GM19467 (cell line): ENCODE results near the gene FARP2.
"Not testable (repeated sequence)": the region's sequence is repeated elsewhere in the genome, so short reads cannot be mapped to it uniquely, and the experiment has no call there.

Experiments
- ATAC-seq: cut with Tn5 transposase; IDR thresholded peaks from one replicate; pipeline ENCODE4 v1.9.1; 2021; ENCODE audit warnings: mild to moderate bottlenecking, moderate library complexity; ENCODE audit not compliant: unreplicated experiment

FARP2 gene

DNA sequence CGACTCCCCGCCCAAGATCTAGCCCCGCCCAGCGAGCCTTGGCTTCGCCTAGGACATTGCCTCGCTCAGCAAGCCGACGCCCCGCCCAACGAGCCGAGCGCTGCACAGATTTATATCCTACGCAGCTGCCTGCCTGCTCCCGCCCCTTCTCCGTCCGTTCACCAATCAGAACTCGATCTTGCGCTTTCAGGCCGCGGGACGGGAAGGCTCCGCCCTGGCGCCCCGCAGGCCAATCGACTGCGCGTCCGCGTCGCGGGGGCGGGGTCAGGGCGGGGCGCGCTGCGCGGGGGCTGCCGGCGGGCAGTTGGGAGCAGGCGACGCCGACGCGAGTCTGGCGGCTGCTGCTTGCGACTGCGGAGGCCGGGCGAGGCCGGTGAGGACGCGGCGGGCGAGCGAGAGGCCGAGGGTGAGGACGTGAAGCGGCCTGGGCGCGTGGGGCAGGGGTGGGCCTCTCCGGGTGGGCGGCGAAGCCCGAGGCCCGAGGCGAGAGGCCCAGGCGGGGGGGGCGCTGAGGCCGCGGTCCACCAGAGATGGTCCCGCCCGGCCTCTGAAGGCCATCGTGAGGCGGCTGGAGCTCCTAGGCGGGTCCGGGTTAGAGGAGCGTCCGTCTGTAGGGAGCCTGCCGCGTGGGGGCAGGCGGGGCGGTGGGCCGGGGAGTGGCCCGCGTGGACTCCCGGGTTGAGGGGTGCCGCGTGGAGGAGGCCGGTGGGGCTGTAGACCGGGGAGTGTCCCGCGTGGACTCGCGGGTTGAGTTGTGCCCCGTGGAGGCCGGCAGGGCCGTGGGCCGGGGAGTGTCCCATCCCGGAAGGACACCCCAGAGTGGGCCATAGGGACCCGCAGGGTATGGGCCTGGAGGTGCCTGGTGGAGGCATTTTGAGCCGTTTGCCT lies at the start of gene FARP2:
Gene FARP2, plus strand, starts transcription at position 303 of the 888 bp plus-strand sequence. CDS start 16,823 bp downstream, outside the sequence.
- ATAC-seq: peak; percentile 81

- ATAC-seq: no peak
Observed at GRCh38 chr2:241307055-241307454, 49.0 kb upstream of the FARP2 start.

DNA sequence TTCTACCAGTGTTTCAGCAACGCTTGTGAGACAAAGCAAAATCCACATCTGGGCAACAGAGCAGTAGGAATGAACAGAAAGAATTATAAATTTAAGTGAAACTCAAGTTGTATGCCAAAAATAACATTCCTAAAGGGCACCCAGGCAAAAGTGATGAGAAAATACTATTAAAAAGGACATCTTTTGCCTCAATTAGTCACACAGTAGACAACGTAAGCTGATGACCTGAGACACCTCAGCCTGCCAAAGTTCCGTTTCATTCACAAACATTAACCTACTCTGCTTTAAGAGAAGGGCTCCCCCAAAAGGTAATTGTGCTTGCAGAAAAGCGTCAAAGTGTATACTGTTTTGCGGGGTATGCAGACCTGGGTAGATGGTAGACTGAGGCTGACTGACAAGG lies 47.8 kb upstream of the FARP2 start:
- no peak for ATAC-seq

GRCh38 chr2:241308832-241309500 lies 47.1 kb upstream of the FARP2 start:
- ATAC-seq: no peak

- ATAC-seq: peak; percentile 39
Observed at GRCh38 chr2:241309684-241310117, 46.4 kb upstream of the FARP2 start.

GRCh38 chr2:241310917-241311566 lies 45.0 kb upstream of the FARP2 start:
- no peak for ATAC-seq

DNA sequence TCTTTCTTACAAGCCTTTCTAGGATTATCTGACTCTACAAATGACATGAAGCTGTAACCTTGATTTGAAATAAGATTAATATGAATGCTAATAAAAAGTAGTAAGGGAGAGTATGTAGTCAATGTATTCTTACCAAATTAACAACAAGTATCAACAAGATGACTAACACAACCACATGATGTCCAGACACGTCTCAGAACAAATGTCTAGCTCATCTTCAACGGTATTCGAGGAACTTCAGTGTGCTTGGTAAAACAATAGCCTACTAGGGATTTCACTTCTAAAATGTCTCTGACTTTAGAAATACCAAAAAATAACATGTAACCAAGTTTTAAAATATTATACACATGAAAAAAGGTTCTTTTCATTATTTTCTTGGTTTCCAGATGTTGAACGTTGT lies 44.0 kb upstream of the FARP2 start:
- ATAC-seq: no peak

GRCh38 chr2:241313543-241314095 lies 42.5 kb upstream of the FARP2 start:
- no peak for ATAC-seq

DNA sequence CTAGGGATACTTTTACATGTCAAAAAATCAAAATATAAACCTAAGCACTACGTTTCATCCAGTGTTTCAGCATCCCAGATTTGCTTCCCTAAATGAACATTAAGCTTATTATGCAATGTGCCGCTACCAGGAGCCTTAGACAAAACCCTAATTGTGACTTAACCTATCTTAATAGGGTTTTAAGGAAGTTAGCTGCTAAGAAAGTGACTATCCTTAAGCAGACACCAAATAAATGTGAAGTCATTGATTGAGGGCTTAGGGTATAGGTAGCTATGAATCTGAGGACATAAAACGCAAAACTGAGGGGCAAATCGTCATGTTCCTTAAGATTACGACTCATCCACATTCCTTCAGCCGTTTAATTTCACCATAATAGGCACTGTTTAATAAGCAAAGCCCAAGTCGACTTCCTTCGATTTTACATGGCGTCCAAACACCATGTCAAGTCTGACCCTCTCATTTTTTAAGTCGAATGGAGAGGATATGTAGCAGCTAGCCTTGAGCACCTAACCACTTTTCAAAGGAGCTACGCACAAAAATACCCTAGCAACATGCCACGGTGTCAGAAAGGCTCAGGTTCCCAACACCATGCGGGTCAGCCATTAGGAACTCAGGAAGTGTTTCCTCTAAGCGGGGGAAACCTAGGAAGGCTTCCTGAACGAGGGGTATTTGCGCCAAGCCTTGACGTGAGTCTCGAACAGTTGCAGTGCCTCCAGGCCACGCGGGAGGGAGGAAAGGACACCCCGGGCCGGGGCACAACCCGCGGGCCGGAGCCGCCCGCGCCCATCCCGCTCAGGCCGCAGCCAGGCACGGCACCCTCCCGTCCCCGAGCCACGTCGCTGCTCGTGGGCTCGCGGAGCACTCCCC lies 41.6 kb upstream of the FARP2 start:
- ATAC-seq: no peak

GRCh38 chr2:241315093-241315878 lies 40.8 kb upstream of the FARP2 start, which contains the start of gene HDLBP:
Gene HDLBP, minus strand, starts transcription at chr2:241315672. Its CDS starts 48,803 bp downstream, at chr2:241266869.
- ATAC-seq: peak; percentile 80

- peak; percentile 18 for ATAC-seq
Observed at GRCh38 chr2:241315879-241316631, 40.0 kb upstream of the FARP2 start, which contains the start of gene SEPTIN2. Gene SEPTIN2, plus strand, starts transcription at chr2:241315925. Its CDS starts 8,308 bp downstream, at chr2:241324233.

GRCh38 chr2:241316825-241317224 lies 39.3 kb upstream of the FARP2 start:
- no peak for ATAC-seq

- no peak for ATAC-seq
Observed at GRCh38 chr2:241317391-241317790, 38.7 kb upstream of the FARP2 start.

- not testable (repeated sequence) for ATAC-seq
Observed at GRCh38 chr2:241318830-241319229, 37.3 kb upstream of the FARP2 start.

GRCh38 chr2:241320394-241320793 lies 35.7 kb upstream of the FARP2 start:
- no peak for ATAC-seq

DNA sequence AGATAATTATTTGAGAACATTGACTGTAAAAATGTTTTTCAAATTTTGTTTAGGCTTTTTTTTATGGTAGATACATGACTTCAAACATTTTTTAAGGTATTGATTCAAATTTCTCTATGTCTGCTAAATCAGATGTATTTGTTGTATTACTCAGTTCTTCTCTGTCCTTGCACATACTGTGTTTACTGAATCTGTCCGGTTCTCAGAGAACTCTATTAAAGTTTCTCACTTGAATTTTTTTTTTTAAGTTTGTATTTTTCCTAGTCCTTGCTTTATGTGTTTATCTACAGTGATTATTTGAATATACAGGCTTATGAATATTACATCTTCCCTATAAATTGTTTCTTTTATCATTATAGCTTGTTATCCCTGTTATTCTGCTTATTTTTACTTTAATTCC lies 35.1 kb upstream of the FARP2 start:
- ATAC-seq: no peak

DNA sequence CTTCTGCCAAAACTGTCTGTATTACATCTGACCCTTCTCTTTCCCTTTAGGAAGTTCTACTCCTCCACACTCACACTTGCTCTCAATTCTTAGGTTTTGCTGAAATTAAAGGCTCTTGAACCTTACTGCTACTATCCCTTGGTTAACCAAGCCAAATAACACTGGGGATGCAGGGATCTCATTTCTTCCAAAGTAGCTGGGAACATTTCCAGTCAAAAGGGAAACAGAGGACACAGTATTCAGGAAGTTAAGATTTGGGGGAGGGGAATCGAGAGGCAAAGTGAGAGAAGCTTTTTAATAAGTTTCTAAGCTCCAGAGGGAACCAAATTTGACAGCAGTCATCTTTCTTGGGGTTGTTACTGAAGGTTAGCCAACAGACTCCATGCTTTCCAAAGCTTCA lies 34.2 kb upstream of the FARP2 start:
- ATAC-seq: no peak

GRCh38 chr2:241323778-241324177 lies 32.3 kb upstream of the FARP2 start:
- ATAC-seq: no peak

- ATAC-seq: no peak
Observed at GRCh38 chr2:241324775-241325174, 31.3 kb upstream of the FARP2 start.
